HCT116 (cell line): ENCODE data around the gene TMOD4. TPM values are rescaled to one million over a fixed set of nuclear protein-coding genes. Genes with fewer than 3 reads are reported as not detected.

ENCODE experiments used
- ATAC-seq: fragments of 200-7000 bp; cut with Tn5 transposase; 2 replicates; pipeline ENCODE4 v1.9.1; 2020; ENCODE audit warnings: mild to moderate bottlenecking, moderate library complexity
- BruUV-seq: library from RNA; stranded (reverse); fragments of 400-500 nt; replicated peaks from 2 replicates; lab custom pipeline; 2021; lab: Mats Ljungman, UMichigan
- CTCF ChIA-PET: fragments of 300-600 bp; sonication (Branson Sonifier 250); formaldehyde crosslinking; loops from one replicate; lab custom pipeline; 2021; ENCODE audit warnings: antibody characterized with exemption; lab: Charles Lee
- POLR2A ChIA-PET: fragments of 300-600, 350-600 bp; sonication (Branson Sonifier 250); formaldehyde crosslinking; loops from one replicate; lab custom pipeline; 2021; ENCODE audit warnings: antibody characterized with exemption; lab: Charles Lee
- RAD21 ChIA-PET, 2 experiments: fragments of 300-600 bp; sonication (Branson Sonifier 250); formaldehyde crosslinking; loops; one replicate each; lab custom pipeline; 2023; ENCODE audit warnings: low total read pairs in 2 of 2; ENCODE audit not compliant: uncharacterized antibody in 2 of 2, unreplicated experiment in 2 of 2, low non-redundant PET in 1 of 2; lab: Charles Lee
- DNase-seq: peaks from one replicate; pipeline ENCODE4 v3.0.0-alpha.2; 2010; ENCODE audit warnings: low read depth, low spot score
- H2AFZ ChIP-seq: fragments of 200-600 bp; shearing (Covaris generic), sonication (generic); 2 replicates; pipeline ENCODE4 v1.6.1; 2017; ENCODE audit warnings: low read depth, mixed run types, mixed read lengths, antibody characterized with exemption, low read length; ENCODE audit not compliant: poor library complexity, severe bottlenecking
- H3K27ac ChIP-seq: 2 replicates; pipeline ENCODE4 v1.5.1; 2012; ENCODE audit warnings: low read depth, low read length
- H3K27me3 ChIP-seq: fragments of 200-600 bp; sonication (generic); 2 replicates; pipeline ENCODE4 v1.6.1; 2016; ENCODE audit warnings: mixed run types, low read length, mixed read lengths; ENCODE audit not compliant: insufficient read depth
- H3K36me3 ChIP-seq, 2 experiments: fragments of 200-500 bp in 1 of 2; fragments of 200-600 bp in 1 of 2; sonication (Bioruptor generic) in 1 of 2; sonication (generic) in 1 of 2; 2 replicates each; pipeline versions ENCODE4 v1.5.1 to v1.6.1; 2014 to 2016; ENCODE audit warnings: low read length in 2 of 2, inconsistent platforms in 1 of 2, mixed read lengths in 1 of 2, mixed run types in 1 of 2; ENCODE audit not compliant: insufficient read depth in 2 of 2, control insufficient read depth in 1 of 2
- H3K4me1 ChIP-seq, 2 experiments: fragments of 200-600 bp in 1 of 2; sonication (generic) in 1 of 2; 2 replicates each; pipeline versions ENCODE4 v1.5.1 to v1.6.1; 2012 to 2017; ENCODE audit warnings: low read length in 2 of 2, inconsistent platforms in 1 of 2, mild to moderate bottlenecking in 1 of 2, mixed read lengths in 1 of 2, mixed run types in 1 of 2, moderate library complexity in 1 of 2; ENCODE audit not compliant: insufficient read depth in 2 of 2, control insufficient read depth in 1 of 2
- H3K4me2 ChIP-seq: fragments of 200-600 bp; sonication (generic); 2 replicates; pipeline ENCODE4 v1.6.1; 2017; ENCODE audit warnings: mixed run types, low read length, mixed read lengths
- H3K4me3 ChIP-seq, 2 experiments: fragments of 200-600 bp in 1 of 2; sonication (generic) in 1 of 2; replicated peaks in 1 of 2; 2 replicates each; pipeline ENCODE4 v1.5.1; 2011 to 2016; ENCODE audit warnings: low read length in 2 of 2, control low read depth in 1 of 2, low read depth in 1 of 2, mild to moderate bottlenecking in 1 of 2, mixed read lengths in 1 of 2, mixed run types in 1 of 2
- H3K79me2 ChIP-seq: fragments of 200-600 bp; sonication (generic); 2 replicates; pipeline ENCODE4 v1.6.1; 2017; ENCODE audit warnings: mild to moderate bottlenecking, mixed run types, low read length, moderate library complexity, mixed read lengths; ENCODE audit not compliant: insufficient read depth
- H3K9ac ChIP-seq: fragments of 200-600 bp; sonication (generic); 2 replicates; pipeline ENCODE4 v1.6.1; 2016; ENCODE audit warnings: low read length, mixed read lengths
- H3K9me2 ChIP-seq: fragments of 200-600 bp; sonication (generic), shearing (Covaris generic); 2 replicates; pipeline ENCODE4 v1.6.1; 2017; ENCODE audit warnings: mixed run types, mild to moderate bottlenecking, moderate library complexity; ENCODE audit not compliant: insufficient read depth
- H3K9me3 ChIP-seq, 2 experiments: fragments of 200-500 bp in 1 of 2; fragments of 200-600 bp in 1 of 2; sonication (Bioruptor generic) in 1 of 2; sonication (generic) in 1 of 2; 2 replicates each; pipeline ENCODE4 v1.6.1; 2014 to 2017; ENCODE audit warnings: low read length in 2 of 2, mixed read lengths in 2 of 2, inconsistent platforms in 1 of 2, low read depth in 1 of 2, mild to moderate bottlenecking in 1 of 2, mixed run types in 1 of 2, moderate library complexity in 1 of 2; ENCODE audit not compliant: control insufficient read depth in 1 of 2, insufficient read depth in 1 of 2
- H4K20me1 ChIP-seq: fragments of 200-600 bp; sonication (generic), shearing (Covaris generic); 2 replicates; pipeline ENCODE4 v1.6.1; 2017; ENCODE audit warnings: mixed run types, mild to moderate bottlenecking, moderate library complexity; ENCODE audit not compliant: insufficient read depth
- ATF3 ChIP-seq: IDR thresholded peaks from 2 replicates; pipeline ENCODE4 v1.6.1; 2012
- CBX3 ChIP-seq: IDR thresholded peaks from 2 replicates; pipeline ENCODE4 v1.6.1; 2012; ENCODE audit warnings: low read depth
- CEBPB ChIP-seq: IDR thresholded peaks from 2 replicates; pipeline ENCODE4 v1.6.1; 2012; ENCODE audit warnings: low read depth
- EGR1 ChIP-seq: IDR thresholded peaks from 2 replicates; pipeline ENCODE4 v1.6.1; 2012; ENCODE audit warnings: low read depth
- EZH2 ChIP-seq: fragments of 200-600 bp; sonication (generic); IDR thresholded peaks from 2 replicates; pipeline ENCODE4 v1.6.1; 2017; ENCODE audit warnings: antibody characterized with exemption, mixed run types
- EZH2phosphoT487 ChIP-seq: fragments of 200-600 bp; IDR thresholded peaks from 2 replicates; pipeline ENCODE4 v1.6.1; 2018; ENCODE audit warnings: antibody characterized with exemption, borderline replicate concordance
- JUND ChIP-seq: IDR thresholded peaks from 2 replicates; pipeline ENCODE4 v1.6.1; 2012
- SIN3A ChIP-seq: IDR thresholded peaks from 2 replicates; pipeline ENCODE4 v1.6.1; 2012; ENCODE audit warnings: low read depth
- SRF ChIP-seq: IDR thresholded peaks from 2 replicates; pipeline ENCODE4 v1.6.1; 2012; ENCODE audit warnings: low read depth
- YY1 ChIP-seq: IDR thresholded peaks from 2 replicates; pipeline ENCODE4 v1.6.1; 2011; ENCODE audit warnings: low read length, low read depth, moderate library complexity, mild to moderate bottlenecking; ENCODE audit not compliant: insufficient replicate concordance; ENCODE audit errors: extremely low read depth
- ZNF274 ChIP-seq: fragments of 200-500 bp; sonication (Bioruptor generic); IDR thresholded peaks from 2 replicates; pipeline ENCODE4 v1.6.1; 2014; ENCODE audit warnings: mild to moderate bottlenecking, low read depth, low read length, inconsistent platforms
- intact Hi-C: fragments of 100-400 bp; cut with micrococcal nuclease; formaldehyde crosslinking; loops from 2 replicates; pipeline ENCODE4 v1.10.0; 2022
- total RNA-seq: library from RNA; stranded (reverse); gene quantifications from one replicate; pipeline ENCODE4 v1.2.1, GENCODE V29; 2021; ENCODE audit not compliant: unreplicated experiment
- TF ChIP-seq, protein P1 (sequence below): IDR thresholded peaks from 2 replicates; pipeline ENCODE4 v1.6.1; 2012

TMOD4 gene
- total RNA-seq, 1 experiment from 2014 or later: 1.8 TPM

DNA sequence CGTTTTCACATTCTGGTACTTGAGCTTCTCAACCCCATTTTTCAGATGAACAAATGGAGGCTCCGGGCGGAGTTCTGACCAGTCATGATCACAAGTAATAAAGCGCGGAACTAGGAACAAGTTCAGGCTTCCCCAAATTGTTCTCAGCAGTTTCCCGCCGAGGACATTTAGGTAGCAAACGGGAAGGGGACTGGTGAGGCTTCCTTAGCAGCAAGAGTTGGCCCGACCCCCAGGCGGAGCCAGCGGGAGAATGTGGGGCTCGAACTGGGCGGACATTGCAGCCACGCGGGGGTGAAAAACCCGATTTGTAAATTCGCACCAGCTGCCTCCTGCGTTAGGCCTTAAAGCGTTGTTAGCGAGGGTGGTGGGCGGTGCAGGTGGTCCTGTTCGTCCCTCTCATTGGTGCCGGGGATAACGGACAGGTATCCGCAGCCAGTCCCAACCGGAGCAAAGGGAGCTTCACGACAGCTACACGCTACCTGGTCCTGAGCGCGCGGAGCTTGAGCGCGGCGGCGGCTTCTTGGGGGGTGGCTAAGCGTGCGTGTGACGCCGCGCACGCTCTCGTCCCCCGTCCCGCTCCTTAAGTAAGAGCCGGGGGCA is 44.7 kb downstream of the TMOD4 start:
- Histone ChIP-seq H3K36me3 (no peaks in the 10 kb centered on the region), H3K27me3 (no peaks in the 10 kb centered on the region), H3K9ac (no peak overlapping the region), H2AFZ (no peak overlapping the region), H3K79me2 (no peaks in the 10 kb centered on the region), H3K27ac (no peak overlapping the region), H3K4me3 (no peak overlapping the region), H3K9me2 (no peaks in the 10 kb centered on the region), H3K4me1 (no peaks in the 10 kb centered on the region), H3K4me2 (no peak overlapping the region), H4K20me1 (no peaks in the 10 kb centered on the region), H3K9me3 (no peaks in the 10 kb centered on the region)
- intact Hi-C loops: no loop called here
- POLR2A ChIA-PET: no interaction called here
- TF ChIP-seq JUND (no peak), SIN3A (no peak), ATF3 (no peak), EGR1 (no peak)
- DNase-seq (no peak), ATAC-seq (no peak)
- RAD21 ChIA-PET: no interaction called here
- no TSS peak for BruUV-seq
- CTCF ChIA-PET: no interaction called here

DNA sequence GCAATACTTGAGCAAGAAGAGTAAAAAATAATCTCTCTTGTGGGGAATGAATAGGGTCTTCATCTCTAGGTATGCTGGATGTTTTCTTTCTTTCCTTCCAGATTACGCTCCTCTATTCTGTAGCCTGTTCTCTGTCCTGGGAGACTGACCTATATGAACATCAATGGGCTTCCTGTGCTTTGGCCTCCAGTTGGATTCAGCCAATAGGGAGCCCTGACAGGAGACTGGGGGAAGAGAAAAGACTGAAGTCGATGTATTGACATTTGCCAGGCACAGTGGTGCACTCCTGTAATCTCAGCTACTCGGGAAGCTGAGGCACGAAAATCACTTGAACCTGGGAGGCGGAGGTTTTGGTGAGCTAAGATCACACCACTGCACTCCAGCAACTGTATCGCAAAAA is 47.0 kb downstream of the TMOD4 start:
- RAD21 ChIA-PET: no interaction called here
- POLR2A ChIA-PET: no interaction called here
- Histone ChIP-seq H3K79me2 (no peaks in the 10 kb centered on the region), H4K20me1 (no peaks in the 10 kb centered on the region), H3K9me2 (no peaks in the 10 kb centered on the region), H2AFZ (no peak overlapping the region), H3K4me3 (no peak overlapping the region), H3K9ac (no peak overlapping the region), H3K9me3 (no peaks in the 10 kb centered on the region), H3K4me1 (no peaks in the 10 kb centered on the region), H3K36me3 (no peaks in the 10 kb centered on the region), H3K27me3 (no peaks in the 10 kb centered on the region), H3K4me2 (no peak overlapping the region), H3K27ac (no peak overlapping the region)
- CTCF ChIA-PET: no interaction called here
- no peak for ATAC-seq
- intact Hi-C loops: no loop called here
- TF ChIP-seq JUND (no peak), CEBPB (no peak), EGR1 (no peak), SRF (no peak), SIN3A (no peak), EZH2 (no peak), ZNF274 (no peak), YY1 (no peak), EZH2phosphoT487 (no peak), CBX3 (no peak)
- TF ChIP-seq, protein P1, sequence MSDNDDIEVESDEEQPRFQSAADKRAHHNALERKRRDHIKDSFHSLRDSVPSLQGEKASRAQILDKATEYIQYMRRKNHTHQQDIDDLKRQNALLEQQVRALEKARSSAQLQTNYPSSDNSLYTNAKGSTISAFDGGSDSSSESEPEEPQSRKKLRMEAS: no peak
- BruUV-seq: TSS peak; percentile 28
- DNase-seq: no peak
